Measurements from ENCODE around the gene THAP4.

DNA sequence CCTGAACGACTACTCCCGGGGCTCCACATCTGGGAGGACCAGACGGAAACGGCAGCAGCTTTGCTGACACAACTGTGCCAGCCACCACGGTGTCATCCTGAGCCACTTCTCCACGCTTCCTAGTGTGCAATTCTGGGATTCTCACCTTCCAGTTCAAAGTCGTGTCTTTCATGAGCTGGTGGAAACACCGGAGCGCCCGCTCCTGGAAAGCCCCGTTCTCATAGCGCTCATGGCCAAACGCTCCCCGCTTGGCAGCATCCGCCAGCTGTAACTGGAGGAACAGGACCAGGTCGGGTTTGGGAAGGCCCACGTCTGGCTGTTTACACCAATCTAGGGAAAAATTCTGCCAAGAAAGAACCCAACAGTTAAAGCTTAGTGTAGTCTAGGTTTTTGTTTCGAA is 41.3 kb upstream of the THAP4 start:
- TF ChIP-seq, protein P1, sequence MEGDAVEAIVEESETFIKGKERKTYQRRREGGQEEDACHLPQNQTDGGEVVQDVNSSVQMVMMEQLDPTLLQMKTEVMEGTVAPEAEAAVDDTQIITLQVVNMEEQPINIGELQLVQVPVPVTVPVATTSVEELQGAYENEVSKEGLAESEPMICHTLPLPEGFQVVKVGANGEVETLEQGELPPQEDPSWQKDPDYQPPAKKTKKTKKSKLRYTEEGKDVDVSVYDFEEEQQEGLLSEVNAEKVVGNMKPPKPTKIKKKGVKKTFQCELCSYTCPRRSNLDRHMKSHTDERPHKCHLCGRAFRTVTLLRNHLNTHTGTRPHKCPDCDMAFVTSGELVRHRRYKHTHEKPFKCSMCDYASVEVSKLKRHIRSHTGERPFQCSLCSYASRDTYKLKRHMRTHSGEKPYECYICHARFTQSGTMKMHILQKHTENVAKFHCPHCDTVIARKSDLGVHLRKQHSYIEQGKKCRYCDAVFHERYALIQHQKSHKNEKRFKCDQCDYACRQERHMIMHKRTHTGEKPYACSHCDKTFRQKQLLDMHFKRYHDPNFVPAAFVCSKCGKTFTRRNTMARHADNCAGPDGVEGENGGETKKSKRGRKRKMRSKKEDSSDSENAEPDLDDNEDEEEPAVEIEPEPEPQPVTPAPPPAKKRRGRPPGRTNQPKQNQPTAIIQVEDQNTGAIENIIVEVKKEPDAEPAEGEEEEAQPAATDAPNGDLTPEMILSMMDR (optimal IDR thresholded peaks at IDR 0.05 in 1 of 3, IDR thresholded peaks at IDR 0.05 in 1 of 3, conservative IDR thresholded peaks at IDR 0.05 in 1 of 3; ENCODE audit: extremely low read depth in 1 of 3, insufficient read depth in 2 of 3, low read length in 3 of 3): no peak
- TF ChIP-seq EZH2 (IDR thresholded peaks at IDR 0.05; ENCODE audit: low read length): no peak

Data from keratinocyte (primary cell).